Spleen (tissue), 11 donors: ENCODE measurements around the gene DUOXA2. TPM values are rescaled to one million over a fixed set of nuclear protein-coding genes. Genes with fewer than 3 reads are reported as not detected.

ENCODE experiments used
- DNase-seq: peaks from one replicate; pipeline ENCODE4 v3.0.0-alpha.2; 2020
- H3K27ac ChIP-seq, 8 donors: fragments of 200-600 bp; sonication (generic) in 7 of 8; 1 replicate in 4 of 8; 2 replicates in 4 of 8; pipeline versions ENCODE4 v1.5.0 to v1.8.0; 2016 to 2021; ENCODE audit warnings: inconsistent platforms in 4 of 8, mild to moderate bottlenecking in 4 of 8, moderate library complexity in 1 of 8
- H3K27me3 ChIP-seq, 7 donors: fragments of 200-600 bp; sonication (generic) in 6 of 7; replicated peaks in 1 of 7; 1 replicate in 4 of 7; 2 replicates in 3 of 7; pipeline versions ENCODE4 v1.5.0 to v1.8.0; 2016 to 2021; ENCODE audit warnings: inconsistent platforms in 3 of 7, mild to moderate bottlenecking in 1 of 7
- H3K36me3 ChIP-seq, 6 donors: fragments of 200-600 bp; sonication (generic) in 5 of 6; 1 replicate in 4 of 6; 2 replicates in 2 of 6; pipeline versions ENCODE4 v1.5.0 to v1.8.0; 2016 to 2021; ENCODE audit warnings: inconsistent platforms in 2 of 6
- H3K4me1 ChIP-seq, 6 donors: fragments of 200-600 bp; sonication (generic) in 5 of 6; 1 replicate in 3 of 6; 2 replicates in 3 of 6; pipeline versions ENCODE4 v1.5.0 to v1.8.0; 2016 to 2021; ENCODE audit warnings: inconsistent platforms in 3 of 6
- H3K4me3 ChIP-seq, 8 donors: fragments of 200-600 bp; sonication (generic) in 7 of 8; 1 replicate in 4 of 8; 2 replicates in 4 of 8; pipeline versions ENCODE4 v1.5.0 to v1.8.0; 2016 to 2021; ENCODE audit warnings: inconsistent platforms in 4 of 8, mild to moderate bottlenecking in 4 of 8, moderate library complexity in 2 of 8
- H3K9me3 ChIP-seq, 8 donors: fragments of 200-600 bp; sonication (generic) in 7 of 8; 1 replicate in 4 of 8; 2 replicates in 4 of 8; pipeline versions ENCODE4 v1.5.0 to v1.8.0; 2016 to 2021; ENCODE audit warnings: inconsistent platforms in 4 of 8
- CTCF ChIP-seq, 11 experiments: fragments of 200-600 bp in 7 of 11; fragments of 450-650 bp in 4 of 11; sonication (generic) in 4 of 11; IDR thresholded peaks in 8 of 11; conservative IDR thresholded peaks in 3 of 11; 1 replicate in 7 of 11; 2 replicates in 4 of 11; pipeline versions ENCODE4 v1.4.0 to v1.8.0; 2016 to 2021; ENCODE audit warnings: antibody characterized with exemption in 11 of 11, inconsistent platforms in 4 of 11, mild to moderate bottlenecking in 1 of 11
- POLR2A ChIP-seq, 3 donors: fragments of 450-650 bp; IDR thresholded peaks; one replicate each; pipeline ENCODE4 v1.5.1; 2017; ENCODE audit warnings: antibody characterized with exemption in 3 of 3, mild to moderate bottlenecking in 1 of 3
- POLR2AphosphoS5 ChIP-seq, 3 donors: sonication (generic); formaldehyde crosslinking; IDR thresholded peaks; one replicate each; pipeline ENCODE4 v1.5.1; 2017; ENCODE audit warnings: antibody characterized with exemption in 3 of 3
- WGBS, 5 donors: extraction: QIAGEN DNeasy Blood & Tissue Kit in 3 of 5; methylation state at CpG; one replicate each; pipeline versions ENCODE4 v1.1.5 to v1.1.7; 2013 to 2018; 5-methylcytosine and 5-hydroxymethylcytosine counted together
- intact Hi-C: fragments of 100-400 bp; cut with DNase I; formaldehyde crosslinking; loops from one replicate; pipeline ENCODE4 v1.15.0; 2023; ENCODE audit warnings: low total_unique reads
- polyA plus RNA-seq, 3 donors: library from polyadenylated mRNA; stranded (reverse); fragments of 200-250 nt; gene quantifications; one replicate each; pipeline ENCODE4 v1.2.1, GENCODE V29; 2013
- total RNA-seq, 7 donors: library from RNA; depleted of rRNA in 3 of 7; stranded (reverse); fragments of >200 nt in 3 of 7; fragmentation: NEBNext Ultra II Directional in 4 of 7; extraction: Animal tissue kit (Norgen Biotek cat#: 25700) in 4 of 7; gene quantifications; one replicate each; pipeline versions ENCODE4 v1.1.0 to v1.2.1, GENCODE V29; 2016 to 2021
- donor health status: healthy with polysubstance abuse.
- donor health status: DM: no; HTN: no; CAD: no; lungs with moderate emphysema.
- donor health status: DM: no; HTN: no; CAD: no.
- donor health status: Bipolar disorder and iron deficiency.
- donor health status: healthy.
- donor health status: DM: no; HTN: no; CAD: no.
- donor health status: DM: yes; HTN: yes; CAD: no.

The DUOXA2 gene
- total and polyA plus RNA-seq, 10 donors, result 0.06 TPM; not detected in 9

- peak; percentile 51 for DNase-seq
- Histone ChIP-seq H3K27ac (no peak overlapping the region), H3K36me3 (no peaks in the 10 kb centered on the region), H3K27me3 (peaks cover 0 to 4% (median 0%) of the 10 kb centered on the region in 7 donors), H3K4me1 (no peaks in the 10 kb centered on the region), H3K9me3 (no peaks in the 10 kb centered on the region), H3K4me3 (no peak overlapping the region)
- no peak for TF ChIP-seq POLR2A (IDR thresholded peaks at IDR 0.05)
- intact Hi-C loops, result no loop called here
- WGBS, 5 donors, result 89 to 98% (median 91%) methylated on average over 7 of the region's 7 CpGs
Measured at GRCh38 chr15:45097466-45097865, 16.7 kb upstream of the DUOXA2 start.

GRCh38 chr15:45099549-45100165 lies 14.5 kb upstream of the DUOXA2 start:
- Histone ChIP-seq H3K27me3 (peaks cover 0 to 4% (median 0%) of the 10 kb centered on the region in 7 donors), H3K9me3 (no peaks in the 10 kb centered on the region), H3K27ac (no peak overlapping the region), H3K4me3 (no peak overlapping the region), H3K4me1 (no peaks in the 10 kb centered on the region), H3K36me3 (no peaks in the 10 kb centered on the region)
- peak; percentile 47 for DNase-seq
- intact Hi-C loops, result no loop called here
- WGBS, 5 donors, result 80 to 88% (median 85%) methylated on average over 23 of the region's 23 CpGs
- TF ChIP-seq POLR2A (IDR thresholded peaks at IDR 0.05) (no peak), POLR2AphosphoS5 (IDR thresholded peaks at IDR 0.05) (no peak), CTCF (IDR thresholded peaks at IDR 0.05 in 8 of 11, conservative IDR thresholded peaks at IDR 0.05 in 3 of 11) (no peak)

GRCh38 chr15:45100884-45101625 lies 13.1 kb upstream of the DUOXA2 start:
- no peak overlapping the region for H3K27ac ChIP-seq
- TF ChIP-seq POLR2A (IDR thresholded peaks at IDR 0.05), result no peak
- no peak for TF ChIP-seq POLR2AphosphoS5 (IDR thresholded peaks at IDR 0.05)
- TF ChIP-seq CTCF (IDR thresholded peaks at IDR 0.05 in 8 of 11, conservative IDR thresholded peaks at IDR 0.05 in 3 of 11), result no peak
- H3K9me3 ChIP-seq, result no peaks in the 10 kb centered on the region
- intact Hi-C loops, result no loop called here
- H3K27me3 ChIP-seq, result peaks cover 0 to 10% (median 0%) of the 10 kb centered on the region in 7 donors
- DNase-seq, result peak; percentile 48
- H3K36me3 ChIP-seq, result no peaks in the 10 kb centered on the region
- H3K4me1 ChIP-seq, result no peaks in the 10 kb centered on the region
- WGBS, 5 donors, result 70 to 81% (median 72%) methylated on average over 7 of the region's 7 CpGs
- no peak overlapping the region for H3K4me3 ChIP-seq

- 87 to 94% (median 89%) methylated on average over 11 to 12 of the region's 12 CpGs for WGBS, 5 donors
- intact Hi-C loops, result no loop called here
Measured at GRCh38 chr15:45101749-45102148, 12.4 kb upstream of the DUOXA2 start.

More at GRCh38 chr15:45101749-45102148, 12.4 kb upstream of the DUOXA2 start:
- H3K4me1 ChIP-seq, result no peaks in the 10 kb centered on the region
- no peak overlapping the region for H3K27ac ChIP-seq
- no peaks in the 10 kb centered on the region for H3K36me3 ChIP-seq
- peaks cover 0 to 17% (median 0%) of the 10 kb centered on the region in 7 donors for H3K27me3 ChIP-seq
- no peak for TF ChIP-seq CTCF (IDR thresholded peaks at IDR 0.05 in 8 of 11, conservative IDR thresholded peaks at IDR 0.05 in 3 of 11)
- no peak for TF ChIP-seq POLR2AphosphoS5 (IDR thresholded peaks at IDR 0.05)
- no peak for TF ChIP-seq POLR2A (IDR thresholded peaks at IDR 0.05)
- DNase-seq, result peak; percentile 47
- H3K4me3 ChIP-seq, result no peak overlapping the region
- no peaks in the 10 kb centered on the region for H3K9me3 ChIP-seq
